ENCODE data around the gene NRM.
"Not testable (repeated sequence)": the region's sequence is repeated elsewhere in the genome, so short reads cannot be mapped to it uniquely, and the experiment has no call there.

NRM gene

GRCh38 chr6:30690403-30691207 lies at the start of gene NRM:
Gene NRM (minus strand): TSS chr6:30690984. CDS start chr6:30690974, 10 bp downstream.
- DNase-seq, result peak; percentile 91

GRCh38 chr6:30740540-30740870 lies 49.7 kb upstream of the NRM start:
- no peak for DNase-seq

- DNase-seq, result no peak
Measured at GRCh38 chr6:30738532-30738931, 47.7 kb upstream of the NRM start.

- DNase-seq, result no peak
Measured at GRCh38 chr6:30735668-30736314, 45.0 kb upstream of the NRM start.

- DNase-seq, result no peak
Measured at GRCh38 chr6:30732237-30732943, 41.6 kb upstream of the NRM start.

- DNase-seq, result peak; percentile 72
Measured at GRCh38 chr6:30730601-30731435, 40.0 kb upstream of the NRM start.

GRCh38 chr6:30727920-30728553 lies 37.3 kb upstream of the NRM start:
- no peak for DNase-seq

- DNase-seq, result no peak
Measured at GRCh38 chr6:30726506-30727413, 36.0 kb upstream of the NRM start.

GRCh38 chr6:30725713-30726505 lies 35.1 kb upstream of the NRM start:
- peak; percentile 55 for DNase-seq

- DNase-seq, result no peak
Measured at GRCh38 chr6:30724906-30725667, 34.3 kb upstream of the NRM start.

GRCh38 chr6:30723843-30724741 lies 33.3 kb upstream of the NRM start:
- not testable (repeated sequence) for DNase-seq

GRCh38 chr6:30723159-30723842 lies 32.5 kb upstream of the NRM start:
- not testable (repeated sequence) for DNase-seq

GRCh38 chr6:30722280-30723112 lies 31.7 kb upstream of the NRM start:
- DNase-seq, result peak; percentile 51

GRCh38 chr6:30722025-30722279 lies 31.2 kb upstream of the NRM start:
- not testable (repeated sequence) for DNase-seq

- DNase-seq, result peak; percentile 77
Measured at GRCh38 chr6:30721198-30722024, 30.6 kb upstream of the NRM start.

GRCh38 chr6:30720738-30721197 lies 30.0 kb upstream of the NRM start:
- no peak for DNase-seq
